ENCODE data around the gene SERGEF. TPM values are rescaled to one million over a fixed set of nuclear protein-coding genes. Genes with fewer than 3 reads are reported as not detected.
A peak's percentile ranks its signal among the peaks of the same experiment; 100 is the strongest.

The SERGEF gene
- total and polyA plus RNA-seq, 2 of the 13 experiments (the other 11 are each of a cell fraction or from before 2014, with no cell fraction given): 54.5 to 114 TPM

DNA sequence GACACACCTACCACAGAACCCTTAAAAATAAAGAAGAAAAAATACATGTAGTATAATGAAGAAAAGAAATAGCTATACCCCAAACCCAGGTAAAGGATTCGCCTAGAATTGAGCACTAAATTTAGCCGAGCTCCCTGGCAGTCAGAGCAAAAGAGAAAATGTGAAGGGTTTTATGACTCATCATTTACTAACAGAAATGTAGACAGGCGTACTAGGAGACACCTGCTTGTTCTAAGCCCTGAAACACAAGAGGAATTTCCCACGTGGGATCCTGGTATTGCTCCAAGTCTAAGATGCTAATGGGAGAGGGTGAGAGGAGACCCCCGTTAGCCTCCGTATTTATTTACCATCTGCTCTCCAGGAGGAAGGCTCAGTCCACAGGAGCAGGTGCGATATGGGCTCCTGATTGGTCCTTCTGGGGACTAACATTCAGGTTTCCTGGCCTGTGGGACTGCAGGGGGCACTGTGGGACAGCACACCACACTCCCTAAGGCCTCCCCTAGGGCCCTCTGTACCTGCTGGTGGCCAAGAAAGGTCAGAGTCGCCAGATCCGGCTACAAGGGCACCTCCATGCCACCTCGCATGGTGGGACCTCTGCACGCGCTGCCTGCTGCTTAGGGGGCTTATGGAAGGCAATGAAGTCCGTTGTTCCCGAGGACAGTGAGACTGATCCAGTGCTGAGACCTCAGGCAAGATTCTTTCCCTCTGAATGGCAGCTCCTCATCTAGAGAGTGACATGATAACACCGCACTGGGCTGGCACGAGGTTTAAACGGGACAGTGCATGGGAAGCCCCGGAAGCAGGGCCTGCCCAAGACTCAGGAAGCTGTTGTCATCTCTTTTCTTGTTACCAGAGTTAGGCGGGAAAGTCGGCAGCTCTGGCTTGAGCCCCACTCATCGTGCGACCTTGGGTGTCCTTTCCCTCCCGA lies 252.5 kb downstream of the SERGEF start (continued):
- TF ChIP-seq, protein P1, sequence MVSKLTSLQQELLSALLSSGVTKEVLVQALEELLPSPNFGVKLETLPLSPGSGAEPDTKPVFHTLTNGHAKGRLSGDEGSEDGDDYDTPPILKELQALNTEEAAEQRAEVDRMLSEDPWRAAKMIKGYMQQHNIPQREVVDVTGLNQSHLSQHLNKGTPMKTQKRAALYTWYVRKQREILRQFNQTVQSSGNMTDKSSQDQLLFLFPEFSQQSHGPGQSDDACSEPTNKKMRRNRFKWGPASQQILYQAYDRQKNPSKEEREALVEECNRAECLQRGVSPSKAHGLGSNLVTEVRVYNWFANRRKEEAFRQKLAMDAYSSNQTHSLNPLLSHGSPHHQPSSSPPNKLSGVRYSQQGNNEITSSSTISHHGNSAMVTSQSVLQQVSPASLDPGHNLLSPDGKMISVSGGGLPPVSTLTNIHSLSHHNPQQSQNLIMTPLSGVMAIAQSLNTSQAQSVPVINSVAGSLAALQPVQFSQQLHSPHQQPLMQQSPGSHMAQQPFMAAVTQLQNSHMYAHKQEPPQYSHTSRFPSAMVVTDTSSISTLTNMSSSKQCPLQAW (CRISPR knock-in tag; IDR thresholded peaks at IDR 0.05): no peak
- no peak for TF ChIP-seq ZNF775 (CRISPR knock-in tag; IDR thresholded peaks at IDR 0.05; ENCODE audit: borderline replicate concordance)
- no peak for TF ChIP-seq ATF7 (IDR thresholded peaks at IDR 0.05)
- TF ChIP-seq ATF7 (CRISPR knock-in tag; IDR thresholded peaks at IDR 0.05): no peak
- TF ChIP-seq ZNF160 (CRISPR knock-in tag; IDR thresholded peaks at IDR 0.05): no peak
- TF ChIP-seq, protein P2, sequence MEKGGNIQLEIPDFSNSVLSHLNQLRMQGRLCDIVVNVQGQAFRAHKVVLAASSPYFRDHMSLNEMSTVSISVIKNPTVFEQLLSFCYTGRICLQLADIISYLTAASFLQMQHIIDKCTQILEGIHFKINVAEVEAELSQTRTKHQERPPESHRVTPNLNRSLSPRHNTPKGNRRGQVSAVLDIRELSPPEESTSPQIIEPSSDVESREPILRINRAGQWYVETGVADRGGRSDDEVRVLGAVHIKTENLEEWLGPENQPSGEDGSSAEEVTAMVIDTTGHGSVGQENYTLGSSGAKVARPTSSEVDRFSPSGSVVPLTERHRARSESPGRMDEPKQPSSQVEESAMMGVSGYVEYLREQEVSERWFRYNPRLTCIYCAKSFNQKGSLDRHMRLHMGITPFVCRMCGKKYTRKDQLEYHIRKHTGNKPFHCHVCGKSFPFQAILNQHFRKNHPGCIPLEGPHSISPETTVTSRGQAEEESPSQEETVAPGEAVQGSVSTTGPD (CRISPR knock-in tag; IDR thresholded peaks at IDR 0.05): no peak
- TF ChIP-seq UBTF (CRISPR knock-in tag; IDR thresholded peaks at IDR 0.05): 0 out of 2 replicates have a peak, but pooled peaks have one; percentile 28
- TF ChIP-seq, protein P3, sequence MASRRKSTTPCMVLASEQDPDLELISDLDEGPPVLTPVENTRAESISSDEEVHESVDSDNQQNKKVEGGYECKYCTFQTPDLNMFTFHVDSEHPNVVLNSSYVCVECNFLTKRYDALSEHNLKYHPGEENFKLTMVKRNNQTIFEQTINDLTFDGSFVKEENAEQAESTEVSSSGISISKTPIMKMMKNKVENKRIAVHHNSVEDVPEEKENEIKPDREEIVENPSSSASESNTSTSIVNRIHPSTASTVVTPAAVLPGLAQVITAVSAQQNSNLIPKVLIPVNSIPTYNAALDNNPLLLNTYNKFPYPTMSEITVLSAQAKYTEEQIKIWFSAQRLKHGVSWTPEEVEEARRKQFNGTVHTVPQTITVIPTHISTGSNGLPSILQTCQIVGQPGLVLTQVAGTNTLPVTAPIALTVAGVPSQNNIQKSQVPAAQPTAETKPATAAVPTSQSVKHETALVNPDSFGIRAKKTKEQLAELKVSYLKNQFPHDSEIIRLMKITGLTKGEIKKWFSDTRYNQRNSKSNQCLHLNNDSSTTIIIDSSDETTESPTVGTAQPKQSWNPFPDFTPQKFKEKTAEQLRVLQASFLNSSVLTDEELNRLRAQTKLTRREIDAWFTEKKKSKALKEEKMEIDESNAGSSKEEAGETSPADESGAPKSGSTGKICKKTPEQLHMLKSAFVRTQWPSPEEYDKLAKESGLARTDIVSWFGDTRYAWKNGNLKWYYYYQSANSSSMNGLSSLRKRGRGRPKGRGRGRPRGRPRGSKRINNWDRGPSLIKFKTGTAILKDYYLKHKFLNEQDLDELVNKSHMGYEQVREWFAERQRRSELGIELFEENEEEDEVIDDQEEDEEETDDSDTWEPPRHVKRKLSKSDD (CRISPR knock-in tag; IDR thresholded peaks at IDR 0.05; ENCODE audit: low read depth): no peak
- TF ChIP-seq KDM6A (CRISPR knock-in tag; IDR thresholded peaks at IDR 0.05; ENCODE audit: low read depth): no peak
- TF ChIP-seq ZNF572 (CRISPR knock-in tag; IDR thresholded peaks at IDR 0.05): 0 out of 2 replicates have a peak, but pooled peaks have one; percentile 29
- TF ChIP-seq, protein P4, sequence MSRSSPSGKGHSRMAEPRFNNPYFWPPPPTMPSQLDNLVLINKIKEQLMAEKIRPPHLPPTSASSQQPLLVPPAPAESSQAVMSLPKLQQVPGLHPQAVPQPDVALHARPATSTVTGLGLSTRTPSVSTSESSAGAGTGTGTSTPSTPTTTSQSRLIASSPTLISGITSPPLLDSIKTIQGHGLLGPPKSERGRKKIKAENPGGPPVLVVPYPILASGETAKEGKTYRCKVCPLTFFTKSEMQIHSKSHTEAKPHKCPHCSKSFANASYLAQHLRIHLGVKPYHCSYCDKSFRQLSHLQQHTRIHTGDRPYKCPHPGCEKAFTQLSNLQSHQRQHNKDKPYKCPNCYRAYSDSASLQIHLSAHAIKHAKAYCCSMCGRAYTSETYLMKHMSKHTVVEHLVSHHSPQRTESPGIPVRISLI (CRISPR knock-in tag; IDR thresholded peaks at IDR 0.05; ENCODE audit: borderline replicate concordance): no peak
- no peak for TF ChIP-seq SMAD3 (CRISPR knock-in tag; IDR thresholded peaks at IDR 0.05)
- peak; percentile 62; the same call in 1 of the 2 replicates for TF ChIP-seq ZFX (CRISPR knock-in tag; IDR thresholded peaks at IDR 0.05; ENCODE audit: low read depth)
- TF ChIP-seq TOE1 (CRISPR knock-in tag; IDR thresholded peaks at IDR 0.05): no peak
- TF ChIP-seq ZNF275 (CRISPR knock-in tag; IDR thresholded peaks at IDR 0.05; ENCODE audit: borderline replicate concordance): no peak
- no peak for TF ChIP-seq NR3C1 (CRISPR knock-in tag; IDR thresholded peaks at IDR 0.05)
- TF ChIP-seq CCDC6 (CRISPR knock-in tag; IDR thresholded peaks at IDR 0.05): no peak
